Keratinocyte (primary cell): Measurements from ENCODE around the gene MUC4. TPM values are rescaled to one million over a fixed set of nuclear protein-coding genes. Genes with fewer than 3 reads are reported as not detected.
"Not testable (repeated sequence)": the region's sequence is repeated elsewhere in the genome, so short reads cannot be mapped to it uniquely, and the experiment has no call there.

ENCODE experiments used
- DNase-seq: peaks from one replicate; pipeline ENCODE4 v3.0.0-alpha.2; 2011; ENCODE audit warnings: low read depth, missing footprints, low spot score
- FAIRE-seq: peaks from 2 replicates; lab custom pipeline; 2011; peaks lifted over from hg19 to GRCh38; lab: Jason Lieb, UNC
- H2AFZ ChIP-seq: 2 replicates; pipeline ENCODE4 v1.6.0; 2012; ENCODE audit warnings: low read length, control low read depth, inconsistent platforms; ENCODE audit not compliant: control insufficient read depth
- H3K27ac ChIP-seq: 2 replicates; pipeline ENCODE4 v1.5.1; 2011; ENCODE audit warnings: low read length; ENCODE audit not compliant: control insufficient read depth, insufficient read depth
- H3K27me3 ChIP-seq: 3 replicates; pipeline ENCODE4 v1.6.0; 2011; ENCODE audit warnings: low read length; ENCODE audit not compliant: control insufficient read depth, insufficient read depth; ENCODE audit errors: extremely low read depth
- H3K36me3 ChIP-seq, 2 experiments: 2 replicates in 1 of 2; 3 replicates in 1 of 2; pipeline ENCODE4 v1.5.1; 2011; ENCODE audit warnings: low read length in 2 of 2, mild to moderate bottlenecking in 1 of 2; ENCODE audit not compliant: control insufficient read depth in 2 of 2, insufficient read depth in 2 of 2; ENCODE audit errors: extremely low read depth in 1 of 2
- H3K4me1 ChIP-seq: 3 replicates; pipeline ENCODE4 v1.5.1; 2011; ENCODE audit warnings: low read length; ENCODE audit not compliant: control insufficient read depth, insufficient read depth; ENCODE audit errors: extremely low read depth
- H3K4me2 ChIP-seq: 3 replicates; pipeline ENCODE4 v1.6.0; 2011; ENCODE audit warnings: low read depth, low read length; ENCODE audit not compliant: control insufficient read depth, insufficient read depth; ENCODE audit errors: extremely low read depth
- H3K4me3 ChIP-seq, 3 experiments: fragments of 200-600 bp in 1 of 3; sonication (generic) in 1 of 3; 2 replicates in 2 of 3; 3 replicates in 1 of 3; pipeline ENCODE4 v1.5.1; 2011 to 2016; ENCODE audit warnings: low read length in 3 of 3, mild to moderate bottlenecking in 3 of 3, control low read depth in 2 of 3, inconsistent platforms in 1 of 3, low read depth in 1 of 3, mixed read lengths in 1 of 3, mixed run types in 1 of 3, moderate library complexity in 1 of 3; ENCODE audit not compliant: control insufficient read depth in 2 of 3, insufficient read depth in 2 of 3; ENCODE audit errors: extremely low read depth in 1 of 3
- H3K79me2 ChIP-seq: 2 replicates; pipeline ENCODE4 v1.6.0; 2012; ENCODE audit warnings: low read length; ENCODE audit not compliant: control insufficient read depth, insufficient read depth
- H3K9ac ChIP-seq: 3 replicates; pipeline ENCODE4 v1.6.0; 2011; ENCODE audit warnings: low read length; ENCODE audit not compliant: control insufficient read depth, insufficient read depth; ENCODE audit errors: extremely low read depth
- H3K9me1 ChIP-seq: 3 replicates; pipeline ENCODE4 v1.6.0; 2011; ENCODE audit warnings: low read length; ENCODE audit not compliant: control insufficient read depth, insufficient read depth; ENCODE audit errors: extremely low read depth
- H3K9me3 ChIP-seq: 2 replicates; pipeline ENCODE4 v1.5.1; 2012; ENCODE audit warnings: low read depth, low read length; ENCODE audit not compliant: control insufficient read depth
- H4K20me1 ChIP-seq: 3 replicates; pipeline ENCODE4 v1.6.0; 2011; ENCODE audit warnings: low read length; ENCODE audit not compliant: control insufficient read depth, insufficient read depth; ENCODE audit errors: extremely low read depth
- EZH2 ChIP-seq: IDR thresholded peaks from one replicate; pipeline ENCODE4 v1.6.1; 2012; ENCODE audit warnings: inconsistent platforms, mild to moderate bottlenecking, low read length, moderate library complexity
- dilution Hi-C: fragments of 300-500 bp; cut with MboI; formaldehyde crosslinking; loops from one replicate; pipeline ENCODE4 v1.7.0; 2020; ENCODE audit warnings: low sequenced_read_pairs; ENCODE audit not compliant: extremely low pct_ligation_motif_present
- polyA plus RNA-seq, 5 experiments: library from polyadenylated mRNA; depleted of rRNA in 3 of 5; stranded (reverse) in 3 of 5; stranded (forward) in 1 of 5; unstranded in 1 of 5; fragments of >200 nt; gene quantifications; 1 replicate in 1 of 5; 2 replicates in 3 of 5; 3 replicates in 1 of 5; pipeline versions ENCODE4 v1.2.1 to v1.2.3, GENCODE V29; 2011 to 2012; ENCODE audit warnings: missing spikeins in 2 of 5, low read depth in 1 of 5, low replicate concordance in 1 of 5
- TF ChIP-seq, protein P1 (sequence below), 3 experiments: IDR thresholded peaks in 1 of 3; conservative IDR thresholded peaks in 1 of 3; optimal IDR thresholded peaks in 1 of 3; 2 replicates in 2 of 3; 3 replicates in 1 of 3; pipeline versions ENCODE3 to v1.5.1; 2011; ENCODE audit warnings: low read length in 3 of 3, mild to moderate bottlenecking in 3 of 3, moderate library complexity in 2 of 3, control low read depth in 1 of 3, inconsistent platforms in 1 of 3; ENCODE audit not compliant: insufficient read depth in 2 of 3; ENCODE audit errors: extremely low read depth in 1 of 3

MUC4 gene
- polyA plus RNA-seq, 1 donor (not counting 4 experiments of a cell fraction or from before 2014, with no cell fraction given): not detected

DNA sequence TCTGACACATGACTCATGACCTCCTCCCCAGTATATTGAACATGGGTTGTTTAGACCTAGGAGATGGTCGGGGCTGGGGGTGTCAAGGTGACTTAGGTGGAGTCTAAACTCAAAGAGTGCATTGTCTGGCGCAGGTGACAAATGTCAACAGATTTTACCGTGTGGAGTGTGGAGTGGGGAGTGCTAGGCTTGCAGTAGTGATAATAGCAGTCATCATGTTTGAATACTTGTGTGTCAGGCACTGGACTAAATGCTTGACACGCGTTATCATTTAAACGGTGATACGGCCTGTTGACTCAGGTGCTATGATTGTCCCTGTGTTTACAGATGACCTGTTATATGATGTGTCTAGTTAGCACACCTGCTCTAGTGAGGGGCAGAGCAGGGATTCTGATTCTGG lies 60.2 kb downstream of the MUC4 start:
- H3K9me1 ChIP-seq: no peaks in the 10 kb centered on the region
- dilution Hi-C loops: no loop called here
- H3K9ac ChIP-seq: no peak overlapping the region
- no peak overlapping the region for H3K27ac ChIP-seq
- DNase-seq: no peak
- H3K36me3 ChIP-seq: no peaks in the 10 kb centered on the region
- H3K79me2 ChIP-seq: no peaks in the 10 kb centered on the region
- H4K20me1 ChIP-seq: no peaks in the 10 kb centered on the region
- FAIRE-seq: no peak
- TF ChIP-seq, protein P1, sequence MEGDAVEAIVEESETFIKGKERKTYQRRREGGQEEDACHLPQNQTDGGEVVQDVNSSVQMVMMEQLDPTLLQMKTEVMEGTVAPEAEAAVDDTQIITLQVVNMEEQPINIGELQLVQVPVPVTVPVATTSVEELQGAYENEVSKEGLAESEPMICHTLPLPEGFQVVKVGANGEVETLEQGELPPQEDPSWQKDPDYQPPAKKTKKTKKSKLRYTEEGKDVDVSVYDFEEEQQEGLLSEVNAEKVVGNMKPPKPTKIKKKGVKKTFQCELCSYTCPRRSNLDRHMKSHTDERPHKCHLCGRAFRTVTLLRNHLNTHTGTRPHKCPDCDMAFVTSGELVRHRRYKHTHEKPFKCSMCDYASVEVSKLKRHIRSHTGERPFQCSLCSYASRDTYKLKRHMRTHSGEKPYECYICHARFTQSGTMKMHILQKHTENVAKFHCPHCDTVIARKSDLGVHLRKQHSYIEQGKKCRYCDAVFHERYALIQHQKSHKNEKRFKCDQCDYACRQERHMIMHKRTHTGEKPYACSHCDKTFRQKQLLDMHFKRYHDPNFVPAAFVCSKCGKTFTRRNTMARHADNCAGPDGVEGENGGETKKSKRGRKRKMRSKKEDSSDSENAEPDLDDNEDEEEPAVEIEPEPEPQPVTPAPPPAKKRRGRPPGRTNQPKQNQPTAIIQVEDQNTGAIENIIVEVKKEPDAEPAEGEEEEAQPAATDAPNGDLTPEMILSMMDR (optimal IDR thresholded peaks at IDR 0.05 in 1 of 3, IDR thresholded peaks at IDR 0.05 in 1 of 3, conservative IDR thresholded peaks at IDR 0.05 in 1 of 3; ENCODE audit: extremely low read depth in 1 of 3, insufficient read depth in 2 of 3, low read length in 3 of 3): no peak
- TF ChIP-seq EZH2: no peak
- no peaks in the 10 kb centered on the region for H3K9me3 ChIP-seq
- H2AFZ ChIP-seq: no peak overlapping the region
- H3K4me2 ChIP-seq: no peak overlapping the region
- H3K4me1 ChIP-seq: no peaks in the 10 kb centered on the region
- peaks cover 3% of the 10 kb centered on the region for H3K27me3 ChIP-seq
- no peak overlapping the region for H3K4me3 ChIP-seq

DNA sequence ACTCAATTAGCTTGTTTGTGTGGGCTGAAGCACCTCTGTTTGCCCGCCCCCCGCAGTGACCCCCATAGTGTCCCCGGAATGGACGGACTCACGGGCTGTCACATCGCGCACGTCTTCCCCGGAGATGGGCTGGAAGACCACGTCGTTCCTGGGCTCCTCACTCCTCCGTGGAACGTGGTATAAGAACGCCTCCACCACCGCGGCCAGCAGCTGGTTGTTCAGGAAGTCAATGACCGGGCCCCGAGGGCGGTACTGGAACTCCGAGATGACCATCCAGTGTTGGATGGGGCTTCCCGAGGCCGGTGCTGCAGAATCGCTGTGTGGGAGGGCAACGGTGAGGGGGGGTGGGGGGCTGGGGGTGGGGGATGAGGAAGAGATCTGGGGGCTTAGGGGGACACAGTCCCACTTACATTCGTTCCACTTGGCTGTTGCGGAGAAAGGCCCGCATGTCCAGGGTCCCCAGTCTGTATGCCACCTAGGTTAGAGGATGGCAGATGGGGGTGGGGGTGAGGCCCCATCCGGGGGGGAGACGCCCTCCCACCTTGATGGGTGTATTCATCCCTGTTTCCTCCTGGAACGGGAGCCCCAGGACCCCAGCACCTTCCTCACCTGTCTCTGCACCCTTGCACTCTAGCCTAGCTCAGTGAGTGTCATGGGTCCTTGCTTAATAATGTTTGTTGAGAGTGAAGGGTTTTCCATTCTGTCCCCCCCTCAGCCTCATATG lies 60.8 kb downstream of the MUC4 start:
- H3K4me3 ChIP-seq: no peak overlapping the region

DNA sequence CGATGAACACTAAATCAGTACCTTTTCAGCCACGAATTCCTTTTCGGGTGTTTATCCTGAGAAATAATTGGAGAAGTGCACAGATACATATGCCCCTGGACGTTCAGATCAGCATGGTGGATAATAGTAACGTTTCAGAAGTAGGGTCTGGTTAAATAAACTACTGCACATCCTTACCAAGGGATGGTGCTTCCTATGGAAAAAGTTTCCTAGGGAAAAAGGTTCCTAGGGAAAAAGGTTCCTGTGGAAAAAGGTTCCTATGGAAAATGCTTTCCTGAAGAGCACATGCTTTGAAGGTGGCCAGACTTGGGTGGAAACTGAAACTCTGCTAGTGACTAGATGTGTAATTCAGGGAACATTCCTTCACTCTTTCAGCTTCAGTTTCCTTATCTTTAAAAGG lies 62.6 kb downstream of the MUC4 start:
- H3K4me2 ChIP-seq, H3K27ac ChIP-seq, H2AFZ ChIP-seq, H3K79me2 ChIP-seq, H4K20me1 ChIP-seq, H3K27me3 ChIP-seq, FAIRE-seq, DNase-seq, H3K9ac ChIP-seq, H3K9me3 ChIP-seq, H3K9me1 ChIP-seq, H3K4me1 ChIP-seq, dilution Hi-C loops, H3K36me3 ChIP-seq, H3K4me3 ChIP-seq: not testable (repeated sequence)

More for the DNA sequence above, 60.8 kb downstream of the MUC4 start:
- H3K9me1 ChIP-seq: no peaks in the 10 kb centered on the region
- no peak for TF ChIP-seq EZH2
- TF ChIP-seq, protein P1 (optimal IDR thresholded peaks at IDR 0.05 in 1 of 3, IDR thresholded peaks at IDR 0.05 in 1 of 3, conservative IDR thresholded peaks at IDR 0.05 in 1 of 3; ENCODE audit: extremely low read depth in 1 of 3, insufficient read depth in 2 of 3, low read length in 3 of 3): no peak
- H3K27me3 ChIP-seq: peaks cover 3% of the 10 kb centered on the region
- no peaks in the 10 kb centered on the region for H3K4me1 ChIP-seq
- DNase-seq: no peak
- H3K4me2 ChIP-seq: no peak overlapping the region
- no peak overlapping the region for H3K27ac ChIP-seq
- no peak overlapping the region for H3K9ac ChIP-seq
- H4K20me1 ChIP-seq: no peaks in the 10 kb centered on the region
- dilution Hi-C loops: no loop called here
- no peak for FAIRE-seq
- no peak overlapping the region for H2AFZ ChIP-seq
- no peaks in the 10 kb centered on the region for H3K9me3 ChIP-seq
- H3K36me3 ChIP-seq: no peaks in the 10 kb centered on the region
- no peaks in the 10 kb centered on the region for H3K79me2 ChIP-seq
